GF-D8 (cell line): ENCODE data around the gene CTSD.

Experiments
- DNase-seq: peaks from one replicate; lab custom pipeline; 2025; lab: John Stamatoyannopoulos, UW

Gene CTSD

GRCh38 chr11:1744891-1745700 is 18.6 kb downstream of the CTSD start:
- DNase-seq: no peak

- no peak for DNase-seq
Observed at GRCh38 chr11:1744137-1744886, 19.4 kb downstream of the CTSD start.

- DNase-seq: no peak
Observed at GRCh38 chr11:1743585-1744136, 20.1 kb downstream of the CTSD start.

- DNase-seq: no peak
Observed at GRCh38 chr11:1742869-1743584, 20.7 kb downstream of the CTSD start.

GRCh38 chr11:1742371-1742770 is 21.4 kb downstream of the CTSD start:
- no peak for DNase-seq

- DNase-seq: no peak
Observed at GRCh38 chr11:1741741-1742140, 22.0 kb downstream of the CTSD start.

GRCh38 chr11:1740786-1741530 is 22.8 kb downstream of the CTSD start:
- no peak for DNase-seq

GRCh38 chr11:1739576-1739975 is 24.2 kb downstream of the CTSD start:
- DNase-seq: no peak

- no peak for DNase-seq
Observed at GRCh38 chr11:1738380-1738779, 25.3 kb downstream of the CTSD start.

GRCh38 chr11:1737080-1737757 is 26.5 kb downstream of the CTSD start:
- no peak for DNase-seq

GRCh38 chr11:1736447-1736992 is 27.2 kb downstream of the CTSD start:
- no peak for DNase-seq

- no peak for DNase-seq
Observed at GRCh38 chr11:1735271-1735670, 28.5 kb downstream of the CTSD start.

GRCh38 chr11:1734641-1735081 is 29.1 kb downstream of the CTSD start:
- DNase-seq: no peak

GRCh38 chr11:1733716-1734640 is 29.7 kb downstream of the CTSD start:
- DNase-seq: no peak

- DNase-seq: no peak
Observed at GRCh38 chr11:1733009-1733715, 30.6 kb downstream of the CTSD start.

GRCh38 chr11:1732418-1733008 is 31.2 kb downstream of the CTSD start:
- DNase-seq: no peak

- DNase-seq: no peak
Observed at GRCh38 chr11:1731451-1732059, 32.2 kb downstream of the CTSD start.

- DNase-seq: no peak
Observed at GRCh38 chr11:1730059-1730629, 33.6 kb downstream of the CTSD start.
